ENCODE data around the gene LGALS7. TPM values are rescaled to one million over a fixed set of nuclear protein-coding genes. Genes with fewer than 3 reads are reported as not detected.
A peak's percentile ranks its signal among the peaks of the same experiment; 100 is the strongest.

The LGALS7 gene
- total RNA-seq, 3 donors from 2014 or later (not counting 1 experiment from before 2014, with no cell fraction given): not detected

GRCh38 chr19:38726284-38726673, 47.0 kb downstream of the LGALS7 start:
- Mint-ChIP-seq H3K9me3 (no peaks in the 10 kb centered on the region), H3K36me3 (peaks cover 6% of the 10 kb centered on the region), H3K4me1 (peaks cover 26 to 46% of the 10 kb centered on the region in 2 donors), H3K4me3 (peak overlapping the region; percentile 57), H3K27me3 (ENCODE audit: low read depth in 2 of 2) (no peaks in the 10 kb centered on the region), H3K27ac (peak overlapping the region; percentile 88 to 89)
- intact Hi-C loops (cut with micrococcal nuclease): loop anchor here (2.0 kb wide), 1 partner anchor 45 kb away; no protein-coding TSS in a partner anchor
- H3K36me3 ChIP-seq (ENCODE audit: control insufficient read depth, insufficient read depth, low read length): peaks cover 82% of the 10 kb centered on the region
- H3K27ac ChIP-seq (ENCODE audit: low read length): peak overlapping the region; percentile 83
- no peak for TF ChIP-seq CTCF (IDR thresholded peaks at IDR 0.05)
- H3K27me3 ChIP-seq (ENCODE audit: control insufficient read depth, insufficient read depth, low read length): no peaks in the 10 kb centered on the region
- peaks cover 57% of the 10 kb centered on the region for H3K4me1 ChIP-seq (ENCODE audit: control insufficient read depth, insufficient read depth, low read length)
- DNase-seq (no peak), ATAC-seq (peak; percentile 19 to 28 (median 27))
- WGBS (ENCODE audit: insufficient coverage): 70% methylated on average over 6 of the region's 6 CpGs
- H3K9me3 ChIP-seq (ENCODE audit: control insufficient read depth, insufficient read depth, low read length): no peaks in the 10 kb centered on the region
- no peak overlapping the region for H3K4me3 ChIP-seq (ENCODE audit: low read length)

DNA sequence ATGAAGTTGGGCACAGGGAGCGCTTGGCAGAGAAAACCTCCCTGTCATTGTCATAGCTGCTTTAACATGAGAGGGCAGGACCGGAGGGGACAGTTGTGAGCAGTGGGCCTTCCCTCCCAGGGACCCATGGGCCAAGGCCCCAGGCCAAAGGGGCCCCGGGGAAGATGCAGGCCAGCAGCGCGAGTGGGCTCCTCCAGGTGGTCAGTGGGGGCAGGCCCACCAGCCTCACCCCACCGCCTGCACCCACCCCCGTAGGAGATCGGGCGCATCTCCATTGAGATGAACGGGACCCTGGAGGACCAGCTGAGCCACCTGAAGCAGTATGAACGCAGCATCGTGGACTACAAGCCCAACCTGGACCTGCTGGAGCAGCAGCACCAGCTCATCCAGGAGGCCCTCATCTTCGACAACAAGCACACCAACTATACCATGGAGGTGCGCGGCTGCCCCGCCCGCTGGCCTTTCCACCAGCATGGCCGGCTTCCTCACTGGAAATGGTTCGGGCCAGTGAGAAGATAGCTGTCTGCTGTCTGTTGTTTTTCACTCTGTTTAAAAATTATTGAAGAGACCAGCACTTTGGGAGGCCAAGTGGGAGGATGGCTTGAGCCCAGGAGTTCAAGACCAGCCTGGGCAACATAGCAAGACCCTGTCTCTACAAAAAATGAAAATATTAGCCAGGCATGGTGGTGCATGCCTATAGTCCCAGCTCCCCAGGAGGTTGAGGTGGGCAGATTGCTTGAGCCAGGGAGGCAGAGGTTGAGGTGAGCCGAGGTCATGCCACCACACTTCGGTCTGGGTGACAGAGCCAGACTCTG, 47.6 kb downstream of the LGALS7 start:
- intact Hi-C loops (cut with micrococcal nuclease): loop anchor here (2.0 kb wide), 1 partner anchor 45 kb away; no protein-coding TSS in a partner anchor
- Histone ChIP-seq H3K27ac (ENCODE audit: low read length) (peak overlapping the region; percentile 83), H3K9me3 (ENCODE audit: control insufficient read depth, insufficient read depth, low read length) (no peaks in the 10 kb centered on the region), H3K4me1 (ENCODE audit: control insufficient read depth, insufficient read depth, low read length) (peaks cover 53% of the 10 kb centered on the region), H3K27me3 (ENCODE audit: control insufficient read depth, insufficient read depth, low read length) (no peaks in the 10 kb centered on the region), H3K4me3 (ENCODE audit: low read length) (no peak overlapping the region), H3K36me3 (ENCODE audit: control insufficient read depth, insufficient read depth, low read length) (peaks cover 83% of the 10 kb centered on the region)
- WGBS (ENCODE audit: insufficient coverage): 91% methylated on average over 21 of the region's 21 CpGs
- H3K27ac Mint-ChIP-seq: peak overlapping the region; percentile 88 to 89
- no peaks in the 10 kb centered on the region for H3K27me3 Mint-ChIP-seq (ENCODE audit: low read depth in 2 of 2)
- H3K4me3 Mint-ChIP-seq: peak overlapping the region; percentile 57
- peaks cover 6% of the 10 kb centered on the region for H3K36me3 Mint-ChIP-seq
- DNase-seq (no peak), ATAC-seq (peak in 1 of 3 donors; percentile 5)
- H3K9me3 Mint-ChIP-seq: no peaks in the 10 kb centered on the region
- H3K4me1 Mint-ChIP-seq: peaks cover 26 to 46% of the 10 kb centered on the region in 2 donors
- no peak for TF ChIP-seq CTCF (IDR thresholded peaks at IDR 0.05)

DNA sequence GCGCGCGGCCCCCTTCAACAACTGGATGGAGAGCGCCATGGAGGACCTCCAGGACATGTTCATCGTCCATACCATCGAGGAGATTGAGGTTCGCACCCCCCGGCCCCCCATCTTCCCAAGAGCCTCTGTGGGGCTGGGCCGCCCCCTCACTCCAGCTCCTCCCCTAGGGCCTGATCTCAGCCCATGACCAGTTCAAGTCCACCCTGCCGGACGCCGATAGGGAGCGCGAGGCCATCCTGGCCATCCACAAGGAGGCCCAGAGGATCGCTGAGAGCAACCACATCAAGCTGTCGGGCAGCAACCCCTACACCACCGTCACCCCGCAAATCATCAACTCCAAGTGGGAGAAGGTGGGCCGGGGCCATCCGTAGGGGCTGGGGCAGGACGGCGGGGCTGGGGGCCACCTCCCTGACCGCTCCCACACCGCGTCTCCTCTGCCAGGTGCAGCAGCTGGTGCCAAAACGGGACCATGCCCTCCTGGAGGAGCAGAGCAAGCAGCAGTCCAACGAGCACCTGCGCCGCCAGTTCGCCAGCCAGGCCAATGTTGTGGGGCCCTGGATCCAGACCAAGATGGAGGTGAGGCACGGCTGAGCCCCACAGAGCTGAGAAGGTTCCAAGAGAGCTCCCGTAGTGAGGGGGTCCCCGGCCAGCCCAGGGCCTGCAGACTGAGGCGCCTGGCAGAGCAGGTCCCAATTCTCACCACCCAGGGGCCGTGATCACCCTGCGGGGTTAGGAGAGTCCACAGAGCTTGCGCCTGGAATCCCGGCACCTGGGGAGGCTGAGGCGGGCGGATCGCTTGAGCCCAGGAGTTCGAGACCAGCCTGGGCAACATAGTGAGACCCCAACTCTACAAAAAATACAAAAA, 49.1 kb downstream of the LGALS7 start:
- peak overlapping the region; percentile 88 to 89 for H3K27ac Mint-ChIP-seq
- peaks cover 84% of the 10 kb centered on the region for H3K36me3 ChIP-seq (ENCODE audit: control insufficient read depth, insufficient read depth, low read length)
- no peak overlapping the region for H3K4me3 Mint-ChIP-seq
- no peaks in the 10 kb centered on the region for H3K9me3 ChIP-seq (ENCODE audit: control insufficient read depth, insufficient read depth, low read length)
- no peaks in the 10 kb centered on the region for H3K27me3 ChIP-seq (ENCODE audit: control insufficient read depth, insufficient read depth, low read length)
- WGBS (ENCODE audit: insufficient coverage): 96% methylated on average over 42 of the region's 42 CpGs
- intact Hi-C loops (cut with micrococcal nuclease): no loop called here
- ATAC-seq (no peak), DNase-seq (no peak)
- H3K27me3 Mint-ChIP-seq (ENCODE audit: low read depth in 2 of 2): no peaks in the 10 kb centered on the region
- H3K9me3 Mint-ChIP-seq: no peaks in the 10 kb centered on the region
- no peak overlapping the region for H3K27ac ChIP-seq (ENCODE audit: low read length)
- peaks cover 46% of the 10 kb centered on the region for H3K4me1 ChIP-seq (ENCODE audit: control insufficient read depth, insufficient read depth, low read length)
- TF ChIP-seq CTCF (IDR thresholded peaks at IDR 0.05): no peak
- peaks cover 13 to 33% of the 10 kb centered on the region in 2 donors for H3K4me1 Mint-ChIP-seq
- H3K36me3 Mint-ChIP-seq: no peaks in the 10 kb centered on the region
- H3K4me3 ChIP-seq (ENCODE audit: low read length): no peak overlapping the region
